ENCODE results near the gene ADIPOQ.

DNA sequence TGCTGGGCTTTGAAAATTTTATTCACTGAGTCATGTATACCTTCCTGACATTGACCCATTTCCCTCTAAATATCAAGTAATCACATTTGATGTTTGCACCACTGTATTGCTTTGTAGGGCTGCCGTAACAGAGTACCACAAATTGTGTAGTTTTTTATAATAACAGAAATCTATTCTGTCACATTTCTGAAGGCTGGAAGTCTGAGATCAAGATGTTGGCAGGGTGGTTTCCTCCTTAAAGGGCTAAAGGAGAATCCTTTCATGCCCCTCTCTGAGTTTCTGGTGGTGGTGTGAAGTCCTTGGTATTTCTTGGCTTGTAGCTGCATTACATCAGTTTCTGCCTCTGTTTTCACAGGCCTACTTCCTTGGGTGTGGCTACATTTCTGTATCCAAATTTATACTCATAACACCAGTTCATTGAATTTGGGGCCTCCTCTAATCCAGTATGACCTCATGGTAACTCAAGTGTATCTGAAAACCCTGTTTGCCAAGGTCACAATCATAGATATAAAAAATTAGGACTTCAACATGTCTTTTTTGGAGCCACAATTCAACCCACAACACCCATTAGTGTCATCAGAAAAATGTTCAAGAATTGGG, 58.7 kb downstream of the ADIPOQ start:
- TF ChIP-seq CTCF (IDR thresholded peaks at IDR 0.05), result no peak
- no peak for TF ChIP-seq POLR2A (IDR thresholded peaks at IDR 0.05)

Data from thyroid gland (tissue), 4 donors.